HCT116 (cell line): ENCODE data around the gene LDB2. TPM values are rescaled to one million over a fixed set of nuclear protein-coding genes. Genes with fewer than 3 reads are reported as not detected.

ENCODE experiments used
- ATAC-seq: fragments of 200-7000 bp; cut with Tn5 transposase; 2 replicates; pipeline ENCODE4 v1.9.1; 2020; ENCODE audit warnings: mild to moderate bottlenecking, moderate library complexity
- BruUV-seq: library from RNA; stranded (reverse); fragments of 400-500 nt; replicated peaks from 2 replicates; lab custom pipeline; 2021; lab: Mats Ljungman, UMichigan
- CTCF ChIA-PET: fragments of 300-600 bp; sonication (Branson Sonifier 250); formaldehyde crosslinking; loops from one replicate; lab custom pipeline; 2021; ENCODE audit warnings: antibody characterized with exemption; lab: Charles Lee
- POLR2A ChIA-PET: fragments of 300-600, 350-600 bp; sonication (Branson Sonifier 250); formaldehyde crosslinking; loops from one replicate; lab custom pipeline; 2021; ENCODE audit warnings: antibody characterized with exemption; lab: Charles Lee
- RAD21 ChIA-PET, 2 experiments: fragments of 300-600 bp; sonication (Branson Sonifier 250); formaldehyde crosslinking; loops; one replicate each; lab custom pipeline; 2023; ENCODE audit warnings: low total read pairs in 2 of 2; ENCODE audit not compliant: uncharacterized antibody in 2 of 2, unreplicated experiment in 2 of 2, low non-redundant PET in 1 of 2; lab: Charles Lee
- DNase-seq: peaks from one replicate; pipeline ENCODE4 v3.0.0-alpha.2; 2010; ENCODE audit warnings: low read depth, low spot score
- H2AFZ ChIP-seq: fragments of 200-600 bp; shearing (Covaris generic), sonication (generic); 2 replicates; pipeline ENCODE4 v1.6.1; 2017; ENCODE audit warnings: low read depth, mixed run types, mixed read lengths, antibody characterized with exemption, low read length; ENCODE audit not compliant: poor library complexity, severe bottlenecking
- H3K27ac ChIP-seq: 2 replicates; pipeline ENCODE4 v1.5.1; 2012; ENCODE audit warnings: low read depth, low read length
- H3K27me3 ChIP-seq: fragments of 200-600 bp; sonication (generic); 2 replicates; pipeline ENCODE4 v1.6.1; 2016; ENCODE audit warnings: mixed run types, low read length, mixed read lengths; ENCODE audit not compliant: insufficient read depth
- H3K36me3 ChIP-seq, 2 experiments: fragments of 200-500 bp in 1 of 2; fragments of 200-600 bp in 1 of 2; sonication (Bioruptor generic) in 1 of 2; sonication (generic) in 1 of 2; 2 replicates each; pipeline versions ENCODE4 v1.5.1 to v1.6.1; 2014 to 2016; ENCODE audit warnings: low read length in 2 of 2, inconsistent platforms in 1 of 2, mixed read lengths in 1 of 2, mixed run types in 1 of 2; ENCODE audit not compliant: insufficient read depth in 2 of 2, control insufficient read depth in 1 of 2
- H3K4me1 ChIP-seq, 2 experiments: fragments of 200-600 bp in 1 of 2; sonication (generic) in 1 of 2; 2 replicates each; pipeline versions ENCODE4 v1.5.1 to v1.6.1; 2012 to 2017; ENCODE audit warnings: low read length in 2 of 2, inconsistent platforms in 1 of 2, mild to moderate bottlenecking in 1 of 2, mixed read lengths in 1 of 2, mixed run types in 1 of 2, moderate library complexity in 1 of 2; ENCODE audit not compliant: insufficient read depth in 2 of 2, control insufficient read depth in 1 of 2
- H3K4me2 ChIP-seq: fragments of 200-600 bp; sonication (generic); 2 replicates; pipeline ENCODE4 v1.6.1; 2017; ENCODE audit warnings: mixed run types, low read length, mixed read lengths
- H3K4me3 ChIP-seq, 2 experiments: fragments of 200-600 bp in 1 of 2; sonication (generic) in 1 of 2; replicated peaks in 1 of 2; 2 replicates each; pipeline ENCODE4 v1.5.1; 2011 to 2016; ENCODE audit warnings: low read length in 2 of 2, control low read depth in 1 of 2, low read depth in 1 of 2, mild to moderate bottlenecking in 1 of 2, mixed read lengths in 1 of 2, mixed run types in 1 of 2
- H3K79me2 ChIP-seq: fragments of 200-600 bp; sonication (generic); 2 replicates; pipeline ENCODE4 v1.6.1; 2017; ENCODE audit warnings: mild to moderate bottlenecking, mixed run types, low read length, moderate library complexity, mixed read lengths; ENCODE audit not compliant: insufficient read depth
- H3K9ac ChIP-seq: fragments of 200-600 bp; sonication (generic); 2 replicates; pipeline ENCODE4 v1.6.1; 2016; ENCODE audit warnings: low read length, mixed read lengths
- H3K9me2 ChIP-seq: fragments of 200-600 bp; sonication (generic), shearing (Covaris generic); 2 replicates; pipeline ENCODE4 v1.6.1; 2017; ENCODE audit warnings: mixed run types, mild to moderate bottlenecking, moderate library complexity; ENCODE audit not compliant: insufficient read depth
- H3K9me3 ChIP-seq, 2 experiments: fragments of 200-500 bp in 1 of 2; fragments of 200-600 bp in 1 of 2; sonication (Bioruptor generic) in 1 of 2; sonication (generic) in 1 of 2; 2 replicates each; pipeline ENCODE4 v1.6.1; 2014 to 2017; ENCODE audit warnings: low read length in 2 of 2, mixed read lengths in 2 of 2, inconsistent platforms in 1 of 2, low read depth in 1 of 2, mild to moderate bottlenecking in 1 of 2, mixed run types in 1 of 2, moderate library complexity in 1 of 2; ENCODE audit not compliant: control insufficient read depth in 1 of 2, insufficient read depth in 1 of 2
- H4K20me1 ChIP-seq: fragments of 200-600 bp; sonication (generic), shearing (Covaris generic); 2 replicates; pipeline ENCODE4 v1.6.1; 2017; ENCODE audit warnings: mixed run types, mild to moderate bottlenecking, moderate library complexity; ENCODE audit not compliant: insufficient read depth
- CEBPB ChIP-seq: IDR thresholded peaks from 2 replicates; pipeline ENCODE4 v1.6.1; 2012; ENCODE audit warnings: low read depth
- ELF1 ChIP-seq: IDR thresholded peaks from 2 replicates; pipeline ENCODE4 v1.6.1; 2012; ENCODE audit warnings: low read depth, borderline replicate concordance
- EZH2phosphoT487 ChIP-seq: fragments of 200-600 bp; IDR thresholded peaks from 2 replicates; pipeline ENCODE4 v1.6.1; 2018; ENCODE audit warnings: antibody characterized with exemption, borderline replicate concordance
- FOSL1 ChIP-seq: IDR thresholded peaks from 2 replicates; pipeline ENCODE4 v1.6.1; 2012; ENCODE audit warnings: low read depth
- JUND ChIP-seq: IDR thresholded peaks from 2 replicates; pipeline ENCODE4 v1.6.1; 2012
- MAX ChIP-seq: IDR thresholded peaks from 2 replicates; pipeline ENCODE4 v1.6.1; 2012
- POLR2A ChIP-seq: IDR thresholded peaks from 2 replicates; pipeline ENCODE4 v1.7.0; 2011; ENCODE audit warnings: borderline replicate concordance; ENCODE audit not compliant: insufficient read depth, insufficient read length; ENCODE audit errors: extremely low read depth
- POLR2AphosphoS5 ChIP-seq: IDR thresholded peaks from 2 replicates; pipeline ENCODE4 v1.6.1; 2011; ENCODE audit warnings: mild to moderate bottlenecking, low read depth, low read length, moderate library complexity
- SIN3A ChIP-seq: IDR thresholded peaks from 2 replicates; pipeline ENCODE4 v1.6.1; 2012; ENCODE audit warnings: low read depth
- SP1 ChIP-seq: IDR thresholded peaks from 2 replicates; pipeline ENCODE4 v1.6.1; 2012; ENCODE audit warnings: low read depth
- SRF ChIP-seq: IDR thresholded peaks from 2 replicates; pipeline ENCODE4 v1.6.1; 2012; ENCODE audit warnings: low read depth
- TCF7L2 ChIP-seq: IDR thresholded peaks from 2 replicates; pipeline ENCODE4 v1.7.0; 2011; ENCODE audit warnings: borderline replicate concordance, inconsistent platforms; ENCODE audit not compliant: insufficient read depth, insufficient read length; ENCODE audit errors: extremely low read depth
- YY1 ChIP-seq: IDR thresholded peaks from 2 replicates; pipeline ENCODE4 v1.6.1; 2011; ENCODE audit warnings: low read length, low read depth, moderate library complexity, mild to moderate bottlenecking; ENCODE audit not compliant: insufficient replicate concordance; ENCODE audit errors: extremely low read depth
- ZFX ChIP-seq: fragments of 450-650 bp; IDR thresholded peaks from 2 replicates; pipeline ENCODE4 v1.6.1; 2017
- intact Hi-C: fragments of 100-400 bp; cut with micrococcal nuclease; formaldehyde crosslinking; loops from 2 replicates; pipeline ENCODE4 v1.10.0; 2022
- total RNA-seq: library from RNA; stranded (reverse); gene quantifications from one replicate; pipeline ENCODE4 v1.2.1, GENCODE V29; 2021; ENCODE audit not compliant: unreplicated experiment
- TF ChIP-seq, protein P1 (sequence below): IDR thresholded peaks from 2 replicates; pipeline ENCODE4 v1.6.1; 2012; ENCODE audit warnings: low read depth
- TF ChIP-seq, protein P2 (sequence below), 3 experiments: fragments of 200-600 bp in 1 of 3; sonication (generic) in 1 of 3; IDR thresholded peaks in 2 of 3; conservative IDR thresholded peaks in 1 of 3; 2 replicates each; pipeline ENCODE4 v1.5.1; 2012 to 2017; ENCODE audit warnings: low read depth in 2 of 3, low read length in 2 of 3, antibody characterized with exemption in 1 of 3, borderline replicate concordance in 1 of 3, control low read depth in 1 of 3, mild to moderate bottlenecking in 1 of 3, mixed read lengths in 1 of 3, mixed run types in 1 of 3, moderate library complexity in 1 of 3; ENCODE audit not compliant: insufficient read depth in 1 of 3

Gene LDB2
- total RNA-seq, 1 experiment from 2014 or later, result 0.12 TPM

- Histone ChIP-seq H3K79me2 (no peaks in the 10 kb centered on the region), H3K4me3 (no peak overlapping the region), H3K4me1 (no peaks in the 10 kb centered on the region), H3K9me3 (no peaks in the 10 kb centered on the region), H3K4me2 (no peak overlapping the region), H3K9ac (no peak overlapping the region), H4K20me1 (no peaks in the 10 kb centered on the region), H2AFZ (no peak overlapping the region), H3K9me2 (no peaks in the 10 kb centered on the region), H3K27ac (no peak overlapping the region), H3K27me3 (peaks cover 5% of the 10 kb centered on the region; the same call in 1 of the 2 replicates), H3K36me3 (no peaks in the 10 kb centered on the region)
- CTCF ChIA-PET, result no interaction called here
- intact Hi-C loops, result no loop called here
- POLR2A ChIA-PET, result no interaction called here
- TF ChIP-seq ZFX (no peak), POLR2AphosphoS5 (no peak), CEBPB (no peak), FOSL1 (no peak)
- no peak for ATAC-seq
- RAD21 ChIA-PET, result no interaction called here
- DNase-seq, result no peak
- BruUV-seq, result no TSS peak
Measured at GRCh38 chr4:16687011-16687410, 211.4 kb downstream of the LDB2 start.

DNA sequence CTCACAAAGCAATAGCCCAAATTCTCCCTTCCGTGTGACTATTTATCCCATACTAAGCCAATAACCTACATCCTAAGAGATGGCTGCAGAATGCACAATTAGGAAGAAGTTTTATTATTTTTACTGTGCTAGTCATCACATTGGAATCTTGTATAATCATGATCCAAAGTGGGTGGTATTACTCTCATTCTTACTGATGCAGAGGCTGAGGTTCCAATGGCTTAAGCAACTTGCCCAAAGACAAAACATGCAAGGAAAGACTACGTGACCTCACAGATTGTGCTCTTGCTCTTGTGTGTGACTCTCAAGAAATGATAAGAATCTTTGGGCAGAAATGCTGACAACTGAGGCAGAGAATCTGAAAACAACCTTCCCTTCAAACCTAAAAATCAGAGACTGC, 212.2 kb downstream of the LDB2 start:
- ATAC-seq (no peak), DNase-seq (no peak)
- Histone ChIP-seq H3K79me2 (no peaks in the 10 kb centered on the region), H3K9me3 (no peaks in the 10 kb centered on the region), H3K27ac (no peak overlapping the region), H3K36me3 (no peaks in the 10 kb centered on the region), H3K27me3 (peaks cover under 1% of the 10 kb centered on the region; the same call in 1 of the 2 replicates), H3K4me2 (no peak overlapping the region), H3K4me3 (no peak overlapping the region), H3K4me1 (no peaks in the 10 kb centered on the region), H4K20me1 (no peaks in the 10 kb centered on the region), H3K9me2 (no peaks in the 10 kb centered on the region), H2AFZ (no peak overlapping the region), H3K9ac (no peak overlapping the region)
- POLR2A ChIA-PET, result no interaction called here
- CTCF ChIA-PET, result no interaction called here
- intact Hi-C loops, result no loop called here
- BruUV-seq, result no TSS peak
- RAD21 ChIA-PET, result no interaction called here
- TF ChIP-seq TCF7L2 (no peak), JUND (no peak), EZH2phosphoT487 (no peak), MAX (no peak), POLR2A (no peak), ELF1 (no peak), SIN3A (no peak), SRF (no peak), ZFX (no peak), POLR2AphosphoS5 (no peak), YY1 (no peak), SP1 (no peak)
- TF ChIP-seq, protein P1, sequence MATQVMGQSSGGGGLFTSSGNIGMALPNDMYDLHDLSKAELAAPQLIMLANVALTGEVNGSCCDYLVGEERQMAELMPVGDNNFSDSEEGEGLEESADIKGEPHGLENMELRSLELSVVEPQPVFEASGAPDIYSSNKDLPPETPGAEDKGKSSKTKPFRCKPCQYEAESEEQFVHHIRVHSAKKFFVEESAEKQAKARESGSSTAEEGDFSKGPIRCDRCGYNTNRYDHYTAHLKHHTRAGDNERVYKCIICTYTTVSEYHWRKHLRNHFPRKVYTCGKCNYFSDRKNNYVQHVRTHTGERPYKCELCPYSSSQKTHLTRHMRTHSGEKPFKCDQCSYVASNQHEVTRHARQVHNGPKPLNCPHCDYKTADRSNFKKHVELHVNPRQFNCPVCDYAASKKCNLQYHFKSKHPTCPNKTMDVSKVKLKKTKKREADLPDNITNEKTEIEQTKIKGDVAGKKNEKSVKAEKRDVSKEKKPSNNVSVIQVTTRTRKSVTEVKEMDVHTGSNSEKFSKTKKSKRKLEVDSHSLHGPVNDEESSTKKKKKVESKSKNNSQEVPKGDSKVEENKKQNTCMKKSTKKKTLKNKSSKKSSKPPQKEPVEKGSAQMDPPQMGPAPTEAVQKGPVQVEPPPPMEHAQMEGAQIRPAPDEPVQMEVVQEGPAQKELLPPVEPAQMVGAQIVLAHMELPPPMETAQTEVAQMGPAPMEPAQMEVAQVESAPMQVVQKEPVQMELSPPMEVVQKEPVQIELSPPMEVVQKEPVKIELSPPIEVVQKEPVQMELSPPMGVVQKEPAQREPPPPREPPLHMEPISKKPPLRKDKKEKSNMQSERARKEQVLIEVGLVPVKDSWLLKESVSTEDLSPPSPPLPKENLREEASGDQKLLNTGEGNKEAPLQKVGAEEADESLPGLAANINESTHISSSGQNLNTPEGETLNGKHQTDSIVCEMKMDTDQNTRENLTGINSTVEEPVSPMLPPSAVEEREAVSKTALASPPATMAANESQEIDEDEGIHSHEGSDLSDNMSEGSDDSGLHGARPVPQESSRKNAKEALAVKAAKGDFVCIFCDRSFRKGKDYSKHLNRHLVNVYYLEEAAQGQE, result no peak
- TF ChIP-seq, protein P2, sequence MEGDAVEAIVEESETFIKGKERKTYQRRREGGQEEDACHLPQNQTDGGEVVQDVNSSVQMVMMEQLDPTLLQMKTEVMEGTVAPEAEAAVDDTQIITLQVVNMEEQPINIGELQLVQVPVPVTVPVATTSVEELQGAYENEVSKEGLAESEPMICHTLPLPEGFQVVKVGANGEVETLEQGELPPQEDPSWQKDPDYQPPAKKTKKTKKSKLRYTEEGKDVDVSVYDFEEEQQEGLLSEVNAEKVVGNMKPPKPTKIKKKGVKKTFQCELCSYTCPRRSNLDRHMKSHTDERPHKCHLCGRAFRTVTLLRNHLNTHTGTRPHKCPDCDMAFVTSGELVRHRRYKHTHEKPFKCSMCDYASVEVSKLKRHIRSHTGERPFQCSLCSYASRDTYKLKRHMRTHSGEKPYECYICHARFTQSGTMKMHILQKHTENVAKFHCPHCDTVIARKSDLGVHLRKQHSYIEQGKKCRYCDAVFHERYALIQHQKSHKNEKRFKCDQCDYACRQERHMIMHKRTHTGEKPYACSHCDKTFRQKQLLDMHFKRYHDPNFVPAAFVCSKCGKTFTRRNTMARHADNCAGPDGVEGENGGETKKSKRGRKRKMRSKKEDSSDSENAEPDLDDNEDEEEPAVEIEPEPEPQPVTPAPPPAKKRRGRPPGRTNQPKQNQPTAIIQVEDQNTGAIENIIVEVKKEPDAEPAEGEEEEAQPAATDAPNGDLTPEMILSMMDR (IDR thresholded peaks at IDR 0.05 in 2 of 3, conservative IDR thresholded peaks at IDR 0.05 in 1 of 3; ENCODE audit: borderline replicate concordance in 1 of 3, insufficient read depth in 1 of 3, low read depth in 2 of 3, low read length in 2 of 3), result no peak
